Measurements from ENCODE around the gene INVS. TPM values are rescaled to one million over a fixed set of nuclear protein-coding genes. Genes with fewer than 3 reads are reported as not detected.

The INVS gene
- total and polyA plus RNA-seq, 2 donors (not counting 1 experiment from before 2014, with no cell fraction given), result 13.9 to 37.0 TPM

DNA sequence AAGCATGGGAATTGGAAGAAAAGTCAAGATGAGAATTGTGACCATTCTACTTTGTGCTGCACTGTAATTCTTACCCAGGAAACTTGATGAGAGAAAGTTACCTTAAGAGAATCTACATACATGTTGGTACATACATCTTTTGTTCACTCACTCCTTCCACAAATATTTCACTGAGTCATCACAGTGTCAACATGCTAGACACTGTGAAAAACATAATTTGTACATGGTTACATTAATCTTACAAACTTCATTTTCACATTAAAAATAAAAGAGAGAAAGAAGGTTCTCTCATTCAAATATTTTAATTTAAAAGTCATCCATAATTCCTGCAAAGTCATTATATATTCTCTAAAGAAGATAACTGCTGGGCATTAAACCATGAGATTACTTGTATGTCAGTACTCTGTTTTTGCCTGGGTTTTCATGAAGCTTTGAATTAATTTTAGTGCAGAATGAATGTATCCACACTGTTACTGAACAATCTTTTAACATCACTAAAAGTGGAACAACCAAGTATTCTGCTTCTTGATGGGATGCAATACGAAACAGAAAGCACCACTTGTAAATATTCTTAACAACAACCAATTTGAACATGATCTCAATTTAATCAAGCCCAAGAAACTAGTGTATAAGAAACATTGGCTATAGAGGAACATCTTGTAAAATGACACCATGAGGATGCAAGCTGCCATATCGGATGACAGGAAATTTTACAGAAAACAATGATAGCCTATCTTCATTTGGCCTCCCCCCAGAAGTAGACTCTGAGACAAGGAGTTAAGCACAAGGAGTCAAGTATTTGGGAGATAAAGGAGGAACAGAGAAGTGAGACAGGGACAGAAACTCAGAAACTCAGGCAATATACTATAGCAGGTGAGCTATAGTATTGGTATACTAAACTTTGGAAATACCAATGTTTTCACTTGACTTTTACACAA is 28.7 kb upstream of the INVS start:
- POLR2A ChIA-PET, result no interaction called here
- H4K20me1 ChIP-seq (ENCODE audit: control insufficient read depth, insufficient read depth, low read length, poor library complexity, severe bottlenecking), result peaks cover 24% of the 10 kb centered on the region
- H3K4me3 ChIP-seq (ENCODE audit: control extremely low read depth in 1 of 5, extremely low read depth in 1 of 5, insufficient read depth in 1 of 5, low read depth in 2 of 5, low read length in 4 of 5), result no peak overlapping the region
- no peaks in the 10 kb centered on the region for H3K27me3 ChIP-seq (replicated peaks in 1 of 4; ENCODE audit: control extremely low read depth in 1 of 4, control insufficient read depth in 3 of 4, insufficient read depth in 4 of 4, low read length in 3 of 4)
- H2AFZ ChIP-seq (ENCODE audit: insufficient read depth, low read depth, low read length, poor library complexity, severe bottlenecking), result no peak overlapping the region
- H3K9me3 Mint-ChIP-seq (ENCODE audit: insufficient read depth), result no peaks in the 10 kb centered on the region
- no peaks in the 10 kb centered on the region for H3K27me3 Mint-ChIP-seq
- peaks cover 44% of the 10 kb centered on the region for H3K4me1 Mint-ChIP-seq
- CTCF ChIA-PET, result interaction anchor here (0.9 kb wide), 1 partner anchor 12 kb away, joined by 3 read pairs; no protein-coding TSS in a partner anchor
- no peak overlapping the region for H3K27ac Mint-ChIP-seq
- peaks cover 83% of the 10 kb centered on the region for H3K79me2 ChIP-seq (ENCODE audit: control insufficient read depth, insufficient read depth, low read length)
- no peak overlapping the region for H3K4me3 Mint-ChIP-seq
- H3K4me1 ChIP-seq (ENCODE audit: control insufficient read depth in 2 of 2, insufficient read depth in 2 of 2, low read length in 2 of 2), result peaks cover 13 to 17% of the 10 kb centered on the region in 2 donors
- intact Hi-C loops (cut with micrococcal nuclease), result no loop called here
- H3K27ac ChIP-seq (ENCODE audit: low read length in 2 of 2), result peak overlapping the region in 1 of 2 donors; percentile 32
- H3K4me2 ChIP-seq (replicated peaks; ENCODE audit: low read depth, low read length, poor library complexity, severe bottlenecking), result no peak overlapping the region
- ATAC-seq (ENCODE audit: low read depth), result no peak
- H3K9me3 ChIP-seq (ENCODE audit: control extremely low read depth in 1 of 3, control insufficient read depth in 2 of 3, insufficient read depth in 1 of 3, low read length in 2 of 3), result no peaks in the 10 kb centered on the region
- no peak for TF ChIP-seq EZH2 (IDR thresholded peaks at IDR 0.05; ENCODE audit: borderline replicate concordance, insufficient read depth, low read depth, low read length, poor library complexity, severe bottlenecking)
- TF ChIP-seq, protein P1, sequence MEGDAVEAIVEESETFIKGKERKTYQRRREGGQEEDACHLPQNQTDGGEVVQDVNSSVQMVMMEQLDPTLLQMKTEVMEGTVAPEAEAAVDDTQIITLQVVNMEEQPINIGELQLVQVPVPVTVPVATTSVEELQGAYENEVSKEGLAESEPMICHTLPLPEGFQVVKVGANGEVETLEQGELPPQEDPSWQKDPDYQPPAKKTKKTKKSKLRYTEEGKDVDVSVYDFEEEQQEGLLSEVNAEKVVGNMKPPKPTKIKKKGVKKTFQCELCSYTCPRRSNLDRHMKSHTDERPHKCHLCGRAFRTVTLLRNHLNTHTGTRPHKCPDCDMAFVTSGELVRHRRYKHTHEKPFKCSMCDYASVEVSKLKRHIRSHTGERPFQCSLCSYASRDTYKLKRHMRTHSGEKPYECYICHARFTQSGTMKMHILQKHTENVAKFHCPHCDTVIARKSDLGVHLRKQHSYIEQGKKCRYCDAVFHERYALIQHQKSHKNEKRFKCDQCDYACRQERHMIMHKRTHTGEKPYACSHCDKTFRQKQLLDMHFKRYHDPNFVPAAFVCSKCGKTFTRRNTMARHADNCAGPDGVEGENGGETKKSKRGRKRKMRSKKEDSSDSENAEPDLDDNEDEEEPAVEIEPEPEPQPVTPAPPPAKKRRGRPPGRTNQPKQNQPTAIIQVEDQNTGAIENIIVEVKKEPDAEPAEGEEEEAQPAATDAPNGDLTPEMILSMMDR (IDR thresholded peaks at IDR 0.05), result no peak
- DNase-seq, result no peak
- peaks cover 0 to 4% of the 10 kb centered on the region in 2 experiments for H3K36me3 ChIP-seq (replicated peaks in 1 of 2; ENCODE audit: control extremely low read depth in 1 of 2, control insufficient read depth in 1 of 2, extremely low read depth in 1 of 2, insufficient read depth in 2 of 2, low read length in 1 of 2)
- no CpG with 5 or more reads among the region's 2 CpGs for WGBS (ENCODE audit: insufficient coverage)
- no peak overlapping the region for H3K9ac ChIP-seq (ENCODE audit: low read length)

DNA sequence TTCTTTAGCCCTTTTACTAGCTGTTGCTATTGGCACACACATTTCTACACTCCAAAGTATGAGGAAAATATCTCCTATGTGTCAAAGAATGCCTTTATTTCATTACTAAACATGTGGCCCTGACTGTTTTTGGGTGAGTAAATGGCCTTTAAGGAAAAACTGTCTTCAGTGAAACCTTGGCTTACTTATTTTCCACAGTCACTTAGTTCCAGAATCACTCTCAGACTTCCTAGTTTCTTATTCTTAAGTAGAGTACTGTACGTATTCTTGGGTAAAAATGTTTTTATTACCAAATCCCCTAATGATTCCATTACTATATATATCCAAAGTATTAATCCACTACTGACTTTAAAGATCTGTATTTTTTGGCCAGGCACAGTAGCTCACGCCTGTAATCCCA is 27.8 kb upstream of the INVS start:
- no peak overlapping the region for H3K4me3 Mint-ChIP-seq
- Histone ChIP-seq H4K20me1 (ENCODE audit: control insufficient read depth, insufficient read depth, low read length, poor library complexity, severe bottlenecking) (peaks cover 26% of the 10 kb centered on the region), H3K27me3 (replicated peaks in 1 of 4; ENCODE audit: control extremely low read depth in 1 of 4, control insufficient read depth in 3 of 4, insufficient read depth in 4 of 4, low read length in 3 of 4) (no peaks in the 10 kb centered on the region), H3K4me3 (ENCODE audit: control extremely low read depth in 1 of 5, extremely low read depth in 1 of 5, insufficient read depth in 1 of 5, low read depth in 2 of 5, low read length in 4 of 5) (no peak overlapping the region), H3K4me1 (ENCODE audit: control insufficient read depth in 2 of 2, insufficient read depth in 2 of 2, low read length in 2 of 2) (peaks cover 15 to 16% of the 10 kb centered on the region in 2 donors), H3K9me3 (ENCODE audit: control extremely low read depth in 1 of 3, control insufficient read depth in 2 of 3, insufficient read depth in 1 of 3, low read length in 2 of 3) (no peaks in the 10 kb centered on the region), H3K9ac (ENCODE audit: low read length) (no peak overlapping the region), H2AFZ (ENCODE audit: insufficient read depth, low read depth, low read length, poor library complexity, severe bottlenecking) (no peak overlapping the region), H3K36me3 (replicated peaks in 1 of 2; ENCODE audit: control extremely low read depth in 1 of 2, control insufficient read depth in 1 of 2, extremely low read depth in 1 of 2, insufficient read depth in 2 of 2, low read length in 1 of 2) (peaks cover 0 to 6% of the 10 kb centered on the region in 2 experiments), H3K27ac (ENCODE audit: low read length in 2 of 2) (no peak overlapping the region), H3K4me2 (replicated peaks; ENCODE audit: low read depth, low read length, poor library complexity, severe bottlenecking) (no peak overlapping the region), H3K79me2 (ENCODE audit: control insufficient read depth, insufficient read depth, low read length) (peaks cover 83% of the 10 kb centered on the region)
- H3K27me3 Mint-ChIP-seq, result no peaks in the 10 kb centered on the region
- no peak for TF ChIP-seq EZH2 (IDR thresholded peaks at IDR 0.05; ENCODE audit: borderline replicate concordance, insufficient read depth, low read depth, low read length, poor library complexity, severe bottlenecking)
- TF ChIP-seq, protein P1 (IDR thresholded peaks at IDR 0.05), result no peak
- H3K4me1 Mint-ChIP-seq, result peaks cover 43% of the 10 kb centered on the region
- H3K9me3 Mint-ChIP-seq (ENCODE audit: insufficient read depth), result no peaks in the 10 kb centered on the region
- no peak overlapping the region for H3K27ac Mint-ChIP-seq
- CTCF ChIA-PET, result interaction anchor here (0.9 to 1.1 kb wide), 2 partner anchors 11 to 44 kb away, joined by 3 read pairs; no protein-coding TSS in a partner anchor
- DNase-seq (no peak), ATAC-seq (ENCODE audit: low read depth) (no peak)
- no CpG with 5 or more reads among the region's 2 CpGs for WGBS (ENCODE audit: insufficient coverage)
- intact Hi-C loops (cut with micrococcal nuclease), result no loop called here
- POLR2A ChIA-PET, result no interaction called here
